HEK293 (cell line): ENCODE results near the gene VIPR2.
"Not testable (repeated sequence)": the region's sequence is repeated elsewhere in the genome, so short reads cannot be mapped to it uniquely, and the experiment has no call there.

Source experiments
- CTCF ChIA-PET: fragments of 350-600 bp; formaldehyde crosslinking; extraction: SDS; loops from one replicate; lab custom pipeline; 2021; ENCODE audit warnings: antibody characterized with exemption; lab: Yijun Ruan, JAX
- POLR2A ChIA-PET: fragments of 300-600 bp; formaldehyde crosslinking; extraction: SDS; loops from one replicate; lab custom pipeline; 2020; ENCODE audit warnings: antibody characterized with exemption, inconsistent platforms; lab: Yijun Ruan, JAX
- H3K27ac ChIP-seq: fragments of 200-500 bp; sonication (Bioruptor generic); 2 replicates; pipeline ENCODE4 v1.5.1; 2014; ENCODE audit warnings: low read depth, low read length, control low read depth, inconsistent platforms; ENCODE audit errors: extremely low read depth
- H3K36me3 ChIP-seq, 2 experiments: fragments of 200-500 bp in 1 of 2; sonication (Bioruptor generic) in 1 of 2; 1 replicate in 1 of 2; 2 replicates in 1 of 2; pipeline ENCODE4 v1.5.1; 2014 to 2017; ENCODE audit warnings: inconsistent platforms in 2 of 2, low read length in 2 of 2; ENCODE audit not compliant: control insufficient read depth in 2 of 2, insufficient read depth in 1 of 2
- H3K4me1 ChIP-seq: fragments of 200-500 bp; sonication (Bioruptor generic); 2 replicates; pipeline ENCODE4 v1.5.1; 2014; ENCODE audit warnings: mild to moderate bottlenecking, low read length, inconsistent platforms; ENCODE audit not compliant: control insufficient read depth, insufficient read depth
- H3K4me3 ChIP-seq: 2 replicates; pipeline ENCODE4 v1.5.1; 2011; ENCODE audit warnings: low read depth, mild to moderate bottlenecking, control low read depth, low read length, moderate library complexity
- H3K9me3 ChIP-seq: fragments of 200-500 bp; sonication (Bioruptor generic); 2 replicates; pipeline ENCODE4 v1.5.1; 2014; ENCODE audit warnings: low read depth, low read length, inconsistent platforms; ENCODE audit not compliant: control insufficient read depth, insufficient read depth
- GFI1B ChIP-seq: fragments of 450-650 bp; formaldehyde crosslinking; IDR thresholded peaks from 2 replicates; pipeline ENCODE4 v1.5.1; 2016; ENCODE audit warnings: missing biosample characterization, missing genetic modification characterization
- IKZF3 ChIP-seq: fragments of 450-650 bp; IDR thresholded peaks from 2 replicates; pipeline ENCODE4 v1.5.0; 2018; ENCODE audit warnings: missing biosample characterization, mild to moderate bottlenecking, missing genetic modification characterization, moderate library complexity
- MZF1 ChIP-seq: fragments of 450-650 bp; formaldehyde crosslinking; IDR thresholded peaks from 2 replicates; pipeline ENCODE4 v1.5.1; 2017; ENCODE audit warnings: missing biosample characterization, missing genetic modification characterization, borderline replicate concordance
- ZFP3 ChIP-seq: fragments of 450-650 bp; formaldehyde crosslinking; IDR thresholded peaks from 2 replicates; pipeline ENCODE4 v1.5.1; 2016; ENCODE audit warnings: low read depth, missing biosample characterization, missing genetic modification characterization
- ZIC2 ChIP-seq: fragments of 450-650 bp; formaldehyde crosslinking; IDR thresholded peaks from 2 replicates; pipeline ENCODE4 v1.5.1; 2016; ENCODE audit warnings: missing biosample characterization, missing genetic modification characterization
- ZNF146 ChIP-seq: fragments of 450-650 bp; formaldehyde crosslinking; IDR thresholded peaks from 2 replicates; pipeline ENCODE4 v1.5.1; 2016; ENCODE audit warnings: missing biosample characterization, missing genetic modification characterization
- ZNF184 ChIP-seq: fragments of 450-650 bp; IDR thresholded peaks from 2 replicates; pipeline ENCODE4 v1.5.1; 2018; ENCODE audit warnings: missing biosample characterization, mild to moderate bottlenecking, missing genetic modification characterization
- ZNF211 ChIP-seq: fragments of 450-650 bp; formaldehyde crosslinking; IDR thresholded peaks from 2 replicates; pipeline ENCODE4 v1.5.1; 2016; ENCODE audit warnings: low read depth, missing biosample characterization, missing genetic modification characterization
- ZNF223 ChIP-seq: fragments of 450-650 bp; formaldehyde crosslinking; IDR thresholded peaks from 2 replicates; pipeline ENCODE4 v1.5.1; 2016; ENCODE audit warnings: missing biosample characterization, missing genetic modification characterization
- ZNF302 ChIP-seq: fragments of 450-650 bp; formaldehyde crosslinking; IDR thresholded peaks from 2 replicates; pipeline ENCODE4 v1.5.1; 2016; ENCODE audit warnings: missing biosample characterization, missing genetic modification characterization, low read depth
- ZNF404 ChIP-seq: fragments of 450-650 bp; formaldehyde crosslinking; IDR thresholded peaks from 2 replicates; pipeline ENCODE4 v1.5.1; 2017; ENCODE audit warnings: missing biosample characterization, missing genetic modification characterization
- ZNF433 ChIP-seq: fragments of 450-650 bp; formaldehyde crosslinking; IDR thresholded peaks from 2 replicates; pipeline ENCODE4 v1.5.1; 2016; ENCODE audit warnings: missing biosample characterization, missing genetic modification characterization, low read depth
- ZNF514 ChIP-seq: fragments of 450-650 bp; formaldehyde crosslinking; IDR thresholded peaks from 2 replicates; pipeline ENCODE4 v1.5.1; 2016; ENCODE audit warnings: missing biosample characterization, missing genetic modification characterization
- ZNF600 ChIP-seq: fragments of 450-650 bp; formaldehyde crosslinking; IDR thresholded peaks from 2 replicates; pipeline ENCODE4 v1.5.1; 2016; ENCODE audit warnings: missing biosample characterization, missing genetic modification characterization
- ZNF621 ChIP-seq: fragments of 450-650 bp; formaldehyde crosslinking; IDR thresholded peaks from 2 replicates; pipeline ENCODE4 v1.5.1; 2017; ENCODE audit warnings: missing biosample characterization, missing genetic modification characterization
- ZNF830 ChIP-seq: fragments of 450-650 bp; IDR thresholded peaks from 2 replicates; pipeline ENCODE4 v1.5.0; 2018; ENCODE audit warnings: missing biosample characterization, missing genetic modification characterization, low read depth, mild to moderate bottlenecking, moderate library complexity
- TF ChIP-seq, protein P1 (sequence below): fragments of 450-650 bp; formaldehyde crosslinking; IDR thresholded peaks from 2 replicates; pipeline ENCODE4 v1.5.1; 2016; ENCODE audit warnings: missing biosample characterization, missing genetic modification characterization, low read depth
- TF ChIP-seq, protein P2 (sequence below): fragments of 450-650 bp; formaldehyde crosslinking; IDR thresholded peaks from 2 replicates; pipeline ENCODE4 v1.5.1; 2016; ENCODE audit warnings: missing biosample characterization, missing genetic modification characterization, borderline replicate concordance

Gene VIPR2

DNA sequence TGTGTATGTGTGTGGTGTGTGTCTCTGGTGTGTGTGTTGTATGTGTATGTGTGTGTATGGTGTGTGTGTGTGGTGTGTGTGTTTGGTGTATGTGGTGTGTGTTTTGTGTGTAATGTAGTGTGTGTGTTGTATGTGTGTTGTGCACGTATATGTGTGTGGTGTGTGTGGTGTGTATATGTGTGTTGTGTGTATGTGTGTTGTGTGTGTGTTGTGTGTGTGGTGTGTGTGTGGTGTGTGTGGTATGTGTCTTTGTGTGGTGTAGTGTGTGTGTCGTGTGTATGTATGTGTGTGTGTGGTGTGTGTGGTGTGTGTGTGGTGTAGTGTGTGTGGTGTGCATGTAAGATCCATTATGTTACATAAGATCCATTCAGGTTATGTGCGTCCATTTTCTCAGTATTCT lies 21.9 kb upstream of the VIPR2 start (continued):
- TF ChIP-seq ZFP3 (tag by site-specific recombination) (no peak), GFI1B (tag by site-specific recombination) (no peak)
- TF ChIP-seq, all 188 proteins: peak for 0

DNA sequence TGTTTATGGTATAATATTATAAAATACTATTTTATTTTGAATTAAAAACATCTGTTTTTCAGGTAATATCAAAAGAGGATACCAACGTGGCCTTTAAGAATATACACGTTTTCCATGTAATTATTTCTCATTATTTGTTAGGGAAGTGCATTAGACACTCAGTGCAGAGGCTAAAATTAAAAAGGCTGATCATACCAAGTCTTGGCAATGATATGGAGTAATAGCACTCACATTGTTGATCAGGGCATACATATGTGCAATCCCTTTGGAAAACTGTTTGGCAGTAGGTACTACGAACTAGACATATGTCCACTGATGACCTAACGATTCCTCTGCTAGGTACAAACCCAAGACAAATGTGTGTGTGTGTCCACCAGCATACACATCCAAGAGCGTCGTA lies 20.7 kb upstream of the VIPR2 start:
- CTCF ChIA-PET = no interaction called here
- no peaks in the 10 kb centered on the region for H3K4me1 ChIP-seq
- H3K36me3 ChIP-seq = no peaks in the 10 kb centered on the region
- no peak overlapping the region for H3K4me3 ChIP-seq
- H3K27ac ChIP-seq = no peak overlapping the region
- TF ChIP-seq ZNF184 (tag by site-specific recombination) (peak; percentile 95), ZIC2 (tag by site-specific recombination) (no peak)
- TF ChIP-seq, all 188 proteins: peak for 1
- POLR2A ChIA-PET = no interaction called here
- no peaks in the 10 kb centered on the region for H3K9me3 ChIP-seq

DNA sequence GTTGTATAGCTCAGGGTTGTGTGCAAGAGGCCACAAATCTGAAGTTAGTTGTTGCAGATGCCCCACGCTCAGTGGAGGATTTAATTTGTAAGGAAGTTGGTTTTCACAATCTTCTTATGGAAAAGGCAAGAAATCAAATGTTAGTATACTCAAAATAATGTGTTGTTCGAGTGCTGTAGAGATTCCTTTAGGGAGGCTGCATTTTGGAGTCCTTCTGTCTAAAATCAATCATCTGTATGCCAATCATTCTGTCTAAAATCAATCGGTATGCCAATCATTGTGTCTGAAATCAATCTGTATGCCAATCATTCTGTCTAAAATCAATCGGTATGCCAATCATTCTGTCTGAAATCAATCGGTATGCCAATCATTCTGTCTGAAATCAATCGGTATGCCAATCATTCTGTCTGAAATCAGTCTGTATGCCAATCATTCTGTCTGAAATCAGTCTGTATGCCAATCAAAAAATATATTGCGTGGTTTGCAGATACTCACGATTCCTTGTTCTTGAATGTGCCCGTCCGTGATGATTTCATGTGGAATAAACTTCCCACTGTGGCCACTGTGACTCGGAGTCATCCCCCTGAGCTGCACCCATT lies 19.1 kb upstream of the VIPR2 start:
- CTCF ChIA-PET, H3K9me3 ChIP-seq, H3K36me3 ChIP-seq, POLR2A ChIA-PET, H3K4me1 ChIP-seq, H3K27ac ChIP-seq, H3K4me3 ChIP-seq: not testable (repeated sequence)

DNA sequence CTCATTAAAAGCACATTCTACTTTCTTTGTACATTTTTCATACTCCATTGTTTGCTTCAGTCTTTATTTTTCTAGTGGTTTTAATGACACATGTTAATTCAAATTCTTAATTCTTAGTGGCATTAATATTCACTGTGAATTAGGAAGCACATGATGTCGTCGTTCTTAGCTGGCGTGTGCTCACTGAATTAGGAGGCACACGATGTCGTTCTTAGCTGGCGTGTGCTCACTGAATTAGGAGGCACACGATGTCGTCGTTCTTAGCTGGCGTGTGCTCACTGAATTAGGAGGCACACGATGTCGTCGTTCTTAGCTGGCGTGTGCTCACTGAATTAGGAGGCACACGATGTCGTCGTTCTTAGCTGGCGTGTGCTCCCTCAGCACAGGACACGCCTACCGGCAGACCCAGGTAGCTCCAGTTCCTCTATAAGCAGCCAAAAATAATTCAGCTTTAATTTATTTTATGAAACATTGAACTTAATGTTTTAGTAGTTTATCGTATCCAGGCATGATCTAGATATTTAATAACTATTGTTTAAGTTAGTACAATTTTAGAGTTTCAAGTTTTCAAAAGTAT lies 17.5 kb upstream of the VIPR2 start:
- H3K36me3 ChIP-seq, H3K9me3 ChIP-seq, H3K4me3 ChIP-seq, POLR2A ChIA-PET, CTCF ChIA-PET, H3K27ac ChIP-seq, H3K4me1 ChIP-seq: not testable (repeated sequence)
- TF ChIP-seq, protein P1, sequence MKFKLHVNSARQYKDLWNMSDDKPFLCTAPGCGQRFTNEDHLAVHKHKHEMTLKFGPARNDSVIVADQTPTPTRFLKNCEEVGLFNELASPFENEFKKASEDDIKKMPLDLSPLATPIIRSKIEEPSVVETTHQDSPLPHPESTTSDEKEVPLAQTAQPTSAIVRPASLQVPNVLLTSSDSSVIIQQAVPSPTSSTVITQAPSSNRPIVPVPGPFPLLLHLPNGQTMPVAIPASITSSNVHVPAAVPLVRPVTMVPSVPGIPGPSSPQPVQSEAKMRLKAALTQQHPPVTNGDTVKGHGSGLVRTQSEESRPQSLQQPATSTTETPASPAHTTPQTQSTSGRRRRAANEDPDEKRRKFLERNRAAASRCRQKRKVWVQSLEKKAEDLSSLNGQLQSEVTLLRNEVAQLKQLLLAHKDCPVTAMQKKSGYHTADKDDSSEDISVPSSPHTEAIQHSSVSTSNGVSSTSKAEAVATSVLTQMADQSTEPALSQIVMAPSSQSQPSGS (tag by site-specific recombination) = peak; percentile 81

DNA sequence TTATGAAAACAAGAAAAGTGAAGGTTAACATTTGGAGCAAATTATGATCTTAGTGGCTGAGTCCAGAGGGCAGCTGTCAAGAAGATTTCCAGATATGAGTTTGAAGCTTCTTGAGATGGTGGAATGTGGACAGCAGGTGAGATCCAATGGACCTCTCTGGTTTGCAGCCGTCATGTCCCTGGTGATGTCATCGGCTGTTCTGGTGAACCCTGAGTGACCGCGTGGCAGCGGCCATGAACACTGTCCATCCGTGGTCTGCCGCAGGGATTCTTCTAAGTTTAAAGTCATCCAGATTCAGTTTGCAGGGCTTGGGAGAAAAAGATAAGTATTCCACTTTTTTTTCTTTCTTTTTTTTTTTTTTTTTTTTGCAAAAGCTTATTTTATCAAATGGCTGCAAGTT lies 15.8 kb upstream of the VIPR2 start:
- no peak for TF ChIP-seq ZNF621
- ChIA-PET CTCF (interaction anchor here (0.5 kb wide), 1 partner anchor 94 kb away, joined by 4 read pairs; no protein-coding TSS in a partner anchor), POLR2A (interaction anchor here (0.7 kb wide), 1 partner anchor 84 kb away, joined by 9 read pairs; no protein-coding TSS in a partner anchor)
- no peak overlapping the region for H3K4me3 ChIP-seq
- H3K27ac ChIP-seq = no peak overlapping the region
- no peaks in the 10 kb centered on the region for H3K36me3 ChIP-seq
- H3K4me1 ChIP-seq = no peaks in the 10 kb centered on the region
- H3K9me3 ChIP-seq = no peaks in the 10 kb centered on the region

DNA sequence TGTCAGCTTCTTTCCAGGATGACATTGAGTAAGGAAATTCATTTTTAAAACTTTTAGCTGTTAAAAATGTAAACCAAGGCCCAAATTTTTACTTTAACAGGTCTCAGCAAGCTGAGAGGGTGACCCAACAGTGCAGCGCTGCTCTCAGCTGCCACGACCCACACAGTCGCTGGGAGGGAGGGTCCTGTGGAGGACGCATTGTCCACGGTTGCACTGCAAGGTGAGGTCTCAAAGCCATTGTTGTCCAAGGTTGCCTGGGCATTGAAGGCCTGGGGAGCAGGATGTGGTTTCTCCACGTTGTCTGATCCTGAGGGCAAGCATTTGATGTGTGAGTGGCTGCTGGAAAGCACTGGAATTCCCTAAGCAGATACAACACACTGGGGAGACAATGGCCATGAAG lies 15.1 kb upstream of the VIPR2 start:
- ChIA-PET POLR2A (no interaction called here), CTCF (interaction anchor here (0.5 kb wide), 1 partner anchor 95 kb away, joined by 4 read pairs; no protein-coding TSS in a partner anchor)
- no peak for TF ChIP-seq ZNF211
- TF ChIP-seq ZNF223 (tag by site-specific recombination) = no peak
- no peak for TF ChIP-seq ZNF514
- TF ChIP-seq MZF1 = no peak
- no peak for TF ChIP-seq ZNF830 (tag by site-specific recombination)
- TF ChIP-seq, protein P2, sequence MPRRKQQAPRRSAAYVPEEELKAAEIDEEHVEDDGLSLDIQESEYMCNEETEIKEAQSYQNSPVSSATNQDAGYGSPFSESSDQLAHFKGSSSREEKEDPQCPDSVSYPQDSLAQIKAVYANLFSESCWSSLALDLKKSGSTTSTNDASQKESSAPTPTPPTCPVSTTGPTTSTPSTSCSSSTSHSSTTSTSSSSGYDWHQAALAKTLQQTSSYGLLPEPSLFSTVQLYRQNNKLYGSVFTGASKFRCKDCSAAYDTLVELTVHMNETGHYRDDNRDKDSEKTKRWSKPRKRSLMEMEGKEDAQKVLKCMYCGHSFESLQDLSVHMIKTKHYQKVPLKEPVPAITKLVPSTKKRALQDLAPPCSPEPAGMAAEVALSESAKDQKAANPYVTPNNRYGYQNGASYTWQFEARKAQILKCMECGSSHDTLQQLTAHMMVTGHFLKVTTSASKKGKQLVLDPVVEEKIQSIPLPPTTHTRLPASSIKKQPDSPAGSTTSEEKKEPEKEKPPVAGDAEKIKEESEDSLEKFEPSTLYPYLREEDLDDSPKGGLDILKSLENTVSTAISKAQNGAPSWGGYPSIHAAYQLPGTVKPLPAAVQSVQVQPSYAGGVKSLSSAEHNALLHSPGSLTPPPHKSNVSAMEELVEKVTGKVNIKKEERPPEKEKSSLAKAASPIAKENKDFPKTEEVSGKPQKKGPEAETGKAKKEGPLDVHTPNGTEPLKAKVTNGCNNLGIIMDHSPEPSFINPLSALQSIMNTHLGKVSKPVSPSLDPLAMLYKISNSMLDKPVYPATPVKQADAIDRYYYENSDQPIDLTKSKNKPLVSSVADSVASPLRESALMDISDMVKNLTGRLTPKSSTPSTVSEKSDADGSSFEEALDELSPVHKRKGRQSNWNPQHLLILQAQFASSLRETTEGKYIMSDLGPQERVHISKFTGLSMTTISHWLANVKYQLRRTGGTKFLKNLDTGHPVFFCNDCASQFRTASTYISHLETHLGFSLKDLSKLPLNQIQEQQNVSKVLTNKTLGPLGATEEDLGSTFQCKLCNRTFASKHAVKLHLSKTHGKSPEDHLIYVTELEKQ (tag by site-specific recombination) = no peak
- no peak for TF ChIP-seq ZNF146 (tag by site-specific recombination)
- TF ChIP-seq ZNF433 = no peak
- TF ChIP-seq ZNF600 = no peak
- no peak for TF ChIP-seq IKZF3 (tag by site-specific recombination)
- no peak for TF ChIP-seq ZNF302 (tag by site-specific recombination)
- TF ChIP-seq ZNF404 = no peak

More for the DNA sequence above, 15.1 kb upstream of the VIPR2 start:
- no peaks in the 10 kb centered on the region for H3K36me3 ChIP-seq
- no peak overlapping the region for H3K27ac ChIP-seq
- no peaks in the 10 kb centered on the region for H3K9me3 ChIP-seq
- H3K4me3 ChIP-seq = no peak overlapping the region
- no peaks in the 10 kb centered on the region for H3K4me1 ChIP-seq
